ENCODE data around the gene DPH1.

The DPH1 gene

GRCh38 chr17:2050300-2051060 is 20.5 kb downstream of the DPH1 start:
- DNase-seq = peak; percentile 56

DNA sequence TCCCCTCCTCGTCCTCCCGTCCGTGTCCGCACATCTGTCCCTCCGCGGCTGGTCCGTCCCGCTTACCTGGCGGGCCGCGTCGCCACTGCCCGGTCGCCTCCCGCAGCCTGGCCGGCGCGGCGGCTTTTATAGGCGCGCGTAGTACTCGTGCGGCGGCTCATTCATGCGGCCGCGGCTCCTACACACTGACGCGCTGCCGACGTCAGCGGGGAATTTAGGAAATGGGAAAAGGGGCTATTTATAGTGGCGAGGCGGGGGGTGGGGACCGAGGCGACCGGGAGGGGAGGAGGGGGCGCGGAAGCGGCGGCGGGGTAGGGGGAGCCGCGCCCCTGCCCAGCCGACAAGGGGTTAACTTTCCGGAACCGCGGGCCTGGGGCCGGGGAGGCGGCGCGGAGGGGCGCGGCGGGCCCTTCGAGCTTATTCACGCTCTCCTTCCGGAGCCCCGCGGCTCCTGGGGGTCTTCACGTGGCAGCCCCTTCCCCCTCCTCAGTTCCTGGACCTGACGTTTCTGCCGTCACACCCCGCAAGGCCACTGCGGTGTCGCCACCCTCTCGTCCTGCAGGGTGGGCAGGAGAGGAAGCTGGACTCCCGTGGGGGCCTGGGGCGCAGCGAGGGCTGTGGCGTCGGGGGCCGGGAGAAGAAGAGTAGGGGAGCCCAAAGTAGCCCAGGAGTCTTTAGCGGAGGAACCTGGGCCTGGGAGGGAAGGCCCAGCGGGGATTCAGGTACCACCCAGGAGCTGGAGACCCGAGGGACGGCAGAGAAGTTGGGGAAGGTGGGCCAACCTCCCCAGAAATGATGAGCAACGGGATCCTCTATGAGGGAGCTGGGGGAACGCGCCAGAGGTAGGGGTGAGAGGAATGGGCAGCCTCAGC is 21.3 kb downstream of the DPH1 start:
- no peak for DNase-seq

- DNase-seq = no peak
Observed at GRCh38 chr17:2051933-2052559, 22.1 kb downstream of the DPH1 start.

DNA sequence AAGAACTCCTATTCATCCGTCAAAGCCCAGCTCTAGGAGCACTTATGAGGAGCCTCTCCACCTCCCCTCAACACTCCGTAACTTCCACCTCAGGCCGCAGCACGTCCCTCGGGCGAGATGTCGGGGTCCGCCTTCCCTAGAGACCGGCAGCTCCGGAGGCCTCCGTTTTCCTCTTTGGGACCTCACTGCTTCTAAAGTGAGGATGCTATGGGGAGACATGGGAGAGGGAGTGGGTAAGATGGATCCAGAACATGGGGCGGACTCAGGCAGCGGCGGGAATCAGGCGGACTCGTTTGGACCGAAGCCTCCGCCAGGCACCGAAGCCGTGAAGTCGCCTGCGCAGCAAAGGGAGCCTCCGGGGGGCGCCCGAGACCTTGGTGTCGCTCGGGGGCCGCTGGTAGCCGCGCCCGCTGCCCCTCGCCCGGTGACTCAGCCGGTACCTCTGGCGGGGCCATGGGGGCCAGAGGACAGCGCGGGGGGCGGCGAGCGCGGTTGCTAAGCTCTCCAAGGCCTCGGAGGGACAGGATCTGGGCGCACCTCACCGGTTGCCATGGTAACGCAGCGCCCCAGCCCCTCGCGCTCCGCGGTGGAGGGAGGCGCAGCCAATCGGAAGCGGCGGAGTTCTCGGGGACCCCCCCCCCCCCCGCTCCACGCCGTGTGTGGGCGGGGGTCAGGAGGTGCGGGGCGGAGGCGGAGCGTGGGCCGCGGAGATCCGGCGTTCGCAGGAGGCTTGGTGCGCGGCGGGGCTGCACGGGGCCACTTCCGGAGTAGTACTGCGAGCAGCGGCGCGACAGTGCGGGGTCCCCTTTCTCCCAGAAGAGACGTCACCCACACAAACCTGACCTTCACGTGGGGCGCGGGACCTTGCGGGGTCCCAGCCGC is 23.7 kb downstream of the DPH1 start:
- no peak for DNase-seq

GRCh38 chr17:2054262-2054511 is 24.2 kb downstream of the DPH1 start:
- no peak for DNase-seq

GRCh38 chr17:2054512-2055291 is 24.7 kb downstream of the DPH1 start, which contains the start of gene HIC1:
Gene HIC1, plus strand, starts transcription at chr17:2055103. Its CDS starts 1,588 bp downstream, at chr17:2056691.
- no peak for DNase-seq

DNA sequence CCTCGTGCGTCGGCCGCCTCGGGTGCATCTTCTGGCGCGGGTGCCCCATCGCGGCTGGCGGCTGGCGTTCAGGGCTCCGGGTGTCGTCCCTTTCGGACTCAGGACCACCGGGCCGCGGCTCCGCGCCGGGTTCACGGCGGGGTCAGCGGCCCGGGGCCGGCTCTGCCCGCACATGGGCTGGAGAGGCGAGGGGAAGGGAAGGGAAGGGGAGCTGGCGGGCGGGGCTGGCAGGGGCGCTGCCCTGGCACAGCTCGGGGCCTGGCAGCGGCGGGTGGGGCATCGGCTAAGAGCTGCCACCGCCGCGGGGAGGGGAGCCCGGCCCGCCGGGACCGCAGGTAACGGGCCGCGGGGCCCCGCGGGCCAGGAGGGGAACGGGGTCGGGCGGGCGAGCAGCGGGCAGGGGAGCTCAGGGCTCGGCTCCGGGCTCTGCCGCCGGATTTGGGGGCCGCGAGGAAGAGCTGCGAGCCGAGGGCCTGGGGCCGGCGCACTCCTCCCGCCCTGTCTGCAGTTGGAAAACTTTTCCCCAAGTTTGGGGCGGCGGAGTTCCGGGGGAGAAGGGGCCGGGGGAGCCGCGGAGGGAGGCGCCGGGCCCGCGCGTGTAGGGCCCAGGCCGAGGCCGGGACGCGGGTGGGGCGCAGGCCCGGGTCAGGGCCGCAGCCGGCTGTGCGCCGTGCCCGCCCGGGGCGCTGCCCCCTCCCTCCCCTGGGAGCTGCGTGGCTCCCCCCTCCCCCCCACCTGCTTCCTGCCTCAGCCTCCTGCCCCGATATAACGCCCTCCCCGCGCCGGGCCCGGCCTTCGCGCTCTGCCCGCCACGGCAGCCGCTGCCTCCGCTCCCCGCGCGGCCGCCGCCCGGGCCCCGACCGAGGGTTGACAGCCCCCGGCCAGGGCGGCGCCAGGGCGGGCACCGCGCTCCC is 25.6 kb downstream of the DPH1 start:
- DNase-seq = no peak

- DNase-seq = no peak
Observed at GRCh38 chr17:2056206-2057174, 26.5 kb downstream of the DPH1 start.

DNA sequence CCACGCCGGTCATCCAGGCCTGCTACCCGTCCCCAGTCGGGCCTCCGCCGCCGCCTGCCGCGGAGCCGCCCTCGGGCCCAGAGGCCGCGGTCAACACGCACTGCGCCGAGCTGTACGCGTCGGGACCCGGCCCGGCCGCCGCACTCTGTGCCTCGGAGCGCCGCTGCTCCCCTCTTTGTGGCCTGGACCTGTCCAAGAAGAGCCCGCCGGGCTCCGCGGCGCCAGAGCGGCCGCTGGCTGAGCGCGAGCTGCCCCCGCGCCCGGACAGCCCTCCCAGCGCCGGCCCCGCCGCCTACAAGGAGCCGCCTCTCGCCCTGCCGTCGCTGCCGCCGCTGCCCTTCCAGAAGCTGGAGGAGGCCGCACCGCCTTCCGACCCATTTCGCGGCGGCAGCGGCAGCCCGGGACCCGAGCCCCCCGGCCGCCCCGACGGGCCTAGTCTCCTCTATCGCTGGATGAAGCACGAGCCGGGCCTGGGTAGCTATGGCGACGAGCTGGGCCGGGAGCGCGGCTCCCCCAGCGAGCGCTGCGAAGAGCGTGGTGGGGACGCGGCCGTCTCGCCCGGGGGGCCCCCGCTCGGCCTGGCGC is 27.3 kb downstream of the DPH1 start:
- no peak for DNase-seq

DNA sequence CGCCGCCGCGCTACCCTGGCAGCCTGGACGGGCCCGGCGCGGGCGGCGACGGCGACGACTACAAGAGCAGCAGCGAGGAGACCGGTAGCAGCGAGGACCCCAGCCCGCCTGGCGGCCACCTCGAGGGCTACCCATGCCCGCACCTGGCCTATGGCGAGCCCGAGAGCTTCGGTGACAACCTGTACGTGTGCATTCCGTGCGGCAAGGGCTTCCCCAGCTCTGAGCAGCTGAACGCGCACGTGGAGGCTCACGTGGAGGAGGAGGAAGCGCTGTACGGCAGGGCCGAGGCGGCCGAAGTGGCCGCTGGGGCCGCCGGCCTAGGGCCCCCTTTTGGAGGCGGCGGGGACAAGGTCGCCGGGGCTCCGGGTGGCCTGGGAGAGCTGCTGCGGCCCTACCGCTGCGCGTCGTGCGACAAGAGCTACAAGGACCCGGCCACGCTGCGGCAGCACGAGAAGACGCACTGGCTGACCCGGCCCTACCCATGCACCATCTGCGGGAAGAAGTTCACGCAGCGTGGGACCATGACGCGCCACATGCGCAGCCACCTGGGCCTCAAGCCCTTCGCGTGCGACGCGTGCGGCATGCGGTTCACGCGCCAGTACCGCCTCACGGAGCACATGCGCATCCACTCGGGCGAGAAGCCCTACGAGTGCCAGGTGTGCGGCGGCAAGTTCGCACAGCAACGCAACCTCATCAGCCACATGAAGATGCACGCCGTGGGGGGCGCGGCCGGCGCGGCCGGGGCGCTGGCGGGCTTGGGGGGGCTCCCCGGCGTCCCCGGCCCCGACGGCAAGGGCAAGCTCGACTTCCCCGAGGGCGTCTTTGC is 28.0 kb downstream of the DPH1 start:
- no peak for DNase-seq

GRCh38 chr17:2058586-2059546 is 28.9 kb downstream of the DPH1 start:
- DNase-seq = no peak

- DNase-seq = no peak
Observed at GRCh38 chr17:2059547-2060384, 29.8 kb downstream of the DPH1 start.

GRCh38 chr17:2060385-2060658 is 30.4 kb downstream of the DPH1 start:
- DNase-seq = no peak

GRCh38 chr17:2060681-2061440 is 30.9 kb downstream of the DPH1 start:
- no peak for DNase-seq

DNA sequence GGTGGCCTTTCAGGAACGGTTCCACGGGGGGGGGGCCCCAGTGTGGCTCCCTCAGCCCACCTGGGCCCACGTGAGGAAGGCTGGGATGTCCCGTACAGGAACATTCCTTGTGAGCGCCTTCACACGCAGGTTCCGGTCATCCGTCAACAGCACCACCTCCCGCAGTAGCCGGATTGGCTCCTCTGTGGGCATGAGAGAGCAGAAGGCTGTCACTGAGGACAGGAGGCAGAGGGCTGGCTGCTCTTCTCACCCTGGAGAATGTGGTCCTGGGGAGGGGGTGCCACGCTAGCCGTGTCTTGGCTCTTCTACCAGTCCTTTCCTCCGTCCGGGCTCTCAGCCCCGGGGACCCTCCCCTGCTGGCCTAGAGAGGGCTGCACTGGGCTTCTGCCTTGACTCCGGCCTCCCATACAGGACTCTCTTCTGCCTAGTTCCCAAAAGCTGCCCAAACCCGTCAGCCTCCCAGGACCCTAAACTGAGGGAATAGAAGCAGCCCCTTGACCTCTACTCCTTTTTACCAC is 31.5 kb downstream of the DPH1 start:
- DNase-seq = no peak

Measured in NCI-H1048 (cell line).